Prostate gland (tissue), 2 donors: ENCODE measurements around the gene COL6A5. TPM values are rescaled to one million over a fixed set of nuclear protein-coding genes. Genes with fewer than 3 reads are reported as not detected.
"Not testable (repeated sequence)": the region's sequence is repeated elsewhere in the genome, so short reads cannot be mapped to it uniquely, and the experiment has no call there.

ENCODE experiments used
- DNase-seq: peaks from one replicate; pipeline ENCODE4 v3.0.0-alpha.2; 2019; ENCODE audit warnings: low spot score
- H3K27ac ChIP-seq, 2 donors: fragments of 200-600 bp; sonication (generic); 2 replicates each; pipeline ENCODE4 v1.5.1; 2017 to 2019
- H3K27me3 ChIP-seq: fragments of 200-600 bp; sonication (generic); replicated peaks from 2 replicates; pipeline ENCODE4 v1.5.1; 2019; ENCODE audit not compliant: insufficient read depth
- H3K36me3 ChIP-seq, 2 donors: fragments of 200-600 bp; sonication (generic); 1 replicate in 1 of 2; 2 replicates in 1 of 2; pipeline versions ENCODE4 v1.5.1 to v1.8.1; 2017 to 2019
- H3K4me1 ChIP-seq: fragments of 200-600 bp; sonication (generic); replicated peaks from 2 replicates; pipeline ENCODE4 v1.5.1; 2019
- H3K4me3 ChIP-seq, 2 donors: fragments of 200-600 bp; sonication (generic); 2 replicates each; pipeline ENCODE4 v1.5.1; 2017 to 2019
- H3K9me3 ChIP-seq: fragments of 200-600 bp; sonication (generic); 2 replicates; pipeline ENCODE4 v1.5.1; 2017
- CTCF ChIP-seq, 4 experiments: fragments of 200-600 bp in 2 of 4; fragments of 450-650 bp in 2 of 4; sonication (generic) in 2 of 4; IDR thresholded peaks; 1 replicate in 3 of 4; 2 replicates in 1 of 4; pipeline ENCODE4 v1.5.1; 2016 to 2019; ENCODE audit warnings: antibody characterized with exemption in 4 of 4, mild to moderate bottlenecking in 2 of 4, moderate library complexity in 2 of 4
- POLR2A ChIP-seq: fragments of 450-650 bp; IDR thresholded peaks from one replicate; pipeline ENCODE4 v1.6.1; 2016; ENCODE audit warnings: antibody characterized with exemption, mild to moderate bottlenecking
- POLR2AphosphoS5 ChIP-seq: sonication (generic); formaldehyde crosslinking; IDR thresholded peaks from one replicate; pipeline ENCODE4 v1.6.1; 2017; ENCODE audit warnings: antibody characterized with exemption
- WGBS: methylation state at CpG from one replicate; pipeline ENCODE4 v1.1.5; 2018; 5-methylcytosine and 5-hydroxymethylcytosine counted together
- intact Hi-C: fragments of 100-400 bp; cut with DNase I; formaldehyde crosslinking; loops from one replicate; pipeline ENCODE4 v1.14.2; 2022
- total RNA-seq, 2 donors: library from RNA; depleted of rRNA; stranded (reverse); fragments of >200 nt; gene quantifications; one replicate each; pipeline ENCODE4 v1.1.0, GENCODE V29; 2016

The COL6A5 gene
- total RNA-seq, 2 donors from 2014 or later, result 0.57 TPM; not detected in 1

- no peak for DNase-seq
- 78% methylated on average over 3 of the region's 3 CpGs for WGBS
- no peak overlapping the region for H3K4me3 ChIP-seq
- H3K4me1 ChIP-seq, result no peaks in the 10 kb centered on the region
- H3K9me3 ChIP-seq, result no peaks in the 10 kb centered on the region
- H3K27me3 ChIP-seq, result no peaks in the 10 kb centered on the region
- no peak for TF ChIP-seq CTCF (IDR thresholded peaks at IDR 0.05)
- TF ChIP-seq POLR2A, result no peak
- no peak for TF ChIP-seq POLR2AphosphoS5
- no peaks in the 10 kb centered on the region for H3K36me3 ChIP-seq
- intact Hi-C loops, result no loop called here
- H3K27ac ChIP-seq, result no peak overlapping the region
Measured at GRCh38 chr3:130393594-130393993, 48.1 kb downstream of the COL6A5 start.

GRCh38 chr3:130395331-130395730, 49.9 kb downstream of the COL6A5 start:
- 56% methylated on average over 2 of the region's 2 CpGs for WGBS
- DNase-seq, result no peak
- TF ChIP-seq CTCF (IDR thresholded peaks at IDR 0.05) (no peak), POLR2A (no peak), POLR2AphosphoS5 (no peak)
- no peak overlapping the region for H3K27ac ChIP-seq
- H3K27me3 ChIP-seq, result no peaks in the 10 kb centered on the region
- no peaks in the 10 kb centered on the region for H3K4me1 ChIP-seq
- H3K36me3 ChIP-seq, result no peaks in the 10 kb centered on the region
- intact Hi-C loops, result no loop called here
- no peaks in the 10 kb centered on the region for H3K9me3 ChIP-seq
- H3K4me3 ChIP-seq, result no peak overlapping the region

GRCh38 chr3:130395916-130396315, 50.4 kb downstream of the COL6A5 start:
- Histone ChIP-seq H3K9me3 (no peaks in the 10 kb centered on the region), H3K36me3 (no peaks in the 10 kb centered on the region), H3K4me3 (no peak overlapping the region), H3K27me3 (no peaks in the 10 kb centered on the region), H3K27ac (no peak overlapping the region), H3K4me1 (no peaks in the 10 kb centered on the region)
- DNase-seq, result no peak
- no peak for TF ChIP-seq CTCF (IDR thresholded peaks at IDR 0.05)
- intact Hi-C loops, result no loop called here
- 54% methylated on average over 2 of the region's 2 CpGs for WGBS

- intact Hi-C loops, result no loop called here
- TF ChIP-seq CTCF (IDR thresholded peaks at IDR 0.05) (no peak), POLR2A (no peak)
- no peaks in the 10 kb centered on the region for H3K9me3 ChIP-seq
Measured at GRCh38 chr3:130404401-130404800, 58.9 kb downstream of the COL6A5 start.

GRCh38 chr3:130405956-130406355, 60.5 kb downstream of the COL6A5 start:
- intact Hi-C loops, result no loop called here
- Histone ChIP-seq H3K4me3 (no peak overlapping the region), H3K4me1 (no peaks in the 10 kb centered on the region), H3K27me3 (no peaks in the 10 kb centered on the region), H3K9me3 (no peaks in the 10 kb centered on the region), H3K36me3 (no peaks in the 10 kb centered on the region), H3K27ac (no peak overlapping the region)
- TF ChIP-seq POLR2A, result no peak
- TF ChIP-seq CTCF (IDR thresholded peaks at IDR 0.05), result no peak
- TF ChIP-seq POLR2AphosphoS5, result no peak
- WGBS, result 57% methylated on average over 3 of the region's 3 CpGs
- no peak for DNase-seq

More at GRCh38 chr3:130404401-130404800, 58.9 kb downstream of the COL6A5 start:
- Histone ChIP-seq H3K36me3 (no peaks in the 10 kb centered on the region), H3K4me1 (no peaks in the 10 kb centered on the region), H3K4me3 (no peak overlapping the region), H3K27me3 (no peaks in the 10 kb centered on the region), H3K27ac (no peak overlapping the region)
- DNase-seq, result no peak

- H3K4me3 ChIP-seq, H3K27ac ChIP-seq, H3K36me3 ChIP-seq, DNase-seq, H3K9me3 ChIP-seq, intact Hi-C loops, H3K27me3 ChIP-seq, H3K4me1 ChIP-seq: not testable (repeated sequence)
- WGBS, result 50% methylated on average over 10 of the region's 10 CpGs
Measured at GRCh38 chr3:130408253-130408652, 62.8 kb downstream of the COL6A5 start.
